ENCODE data around the gene MORN5.

DNA sequence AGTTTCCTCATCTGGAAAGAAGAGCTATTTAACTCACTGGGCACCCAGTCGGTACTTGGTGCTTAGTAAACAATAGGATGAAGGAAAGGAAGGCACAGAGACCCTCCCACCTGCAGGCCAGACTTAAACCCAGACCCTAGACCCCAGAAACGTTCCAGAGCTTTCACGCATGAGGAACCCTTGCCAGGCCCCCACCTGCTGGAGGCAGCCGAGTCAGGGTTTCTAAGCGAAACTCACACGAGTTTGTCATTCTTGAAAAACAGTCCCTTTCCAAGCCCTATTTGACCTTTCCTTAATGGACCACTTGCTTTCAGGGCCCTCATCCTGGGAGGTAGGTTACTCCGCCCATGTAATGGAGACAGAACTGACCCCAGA, 30.8 kb upstream of the MORN5 start:
- TF ChIP-seq POLR2A (IDR thresholded peaks at IDR 0.05; ENCODE audit: low read depth, low read length) (no peak), TAF1 (IDR thresholded peaks at IDR 0.05; ENCODE audit: borderline replicate concordance, low read depth, low read length) (no peak)
